Measurements from ENCODE around the gene UBE2E2.

Gene UBE2E2

DNA sequence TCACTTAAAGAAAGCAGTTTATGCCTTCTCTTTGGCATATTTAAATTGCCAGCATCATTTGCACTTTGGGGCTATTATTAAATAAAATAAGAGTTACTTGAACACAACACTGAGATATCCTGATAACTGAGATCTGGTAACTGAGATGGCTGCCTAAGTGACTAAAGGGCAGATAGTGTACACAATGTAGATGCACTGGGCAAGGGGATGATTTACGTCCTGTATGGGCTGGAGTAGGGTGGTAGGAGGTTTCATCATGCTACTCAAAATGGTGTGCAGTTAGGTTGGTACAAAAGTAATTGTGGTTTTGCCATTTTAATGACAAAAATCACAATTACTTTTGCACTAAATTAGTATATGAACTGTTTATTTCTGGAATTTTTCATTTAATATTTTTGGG is 196.1 kb downstream of the UBE2E2 start:
- DNase-seq: no peak

DNA sequence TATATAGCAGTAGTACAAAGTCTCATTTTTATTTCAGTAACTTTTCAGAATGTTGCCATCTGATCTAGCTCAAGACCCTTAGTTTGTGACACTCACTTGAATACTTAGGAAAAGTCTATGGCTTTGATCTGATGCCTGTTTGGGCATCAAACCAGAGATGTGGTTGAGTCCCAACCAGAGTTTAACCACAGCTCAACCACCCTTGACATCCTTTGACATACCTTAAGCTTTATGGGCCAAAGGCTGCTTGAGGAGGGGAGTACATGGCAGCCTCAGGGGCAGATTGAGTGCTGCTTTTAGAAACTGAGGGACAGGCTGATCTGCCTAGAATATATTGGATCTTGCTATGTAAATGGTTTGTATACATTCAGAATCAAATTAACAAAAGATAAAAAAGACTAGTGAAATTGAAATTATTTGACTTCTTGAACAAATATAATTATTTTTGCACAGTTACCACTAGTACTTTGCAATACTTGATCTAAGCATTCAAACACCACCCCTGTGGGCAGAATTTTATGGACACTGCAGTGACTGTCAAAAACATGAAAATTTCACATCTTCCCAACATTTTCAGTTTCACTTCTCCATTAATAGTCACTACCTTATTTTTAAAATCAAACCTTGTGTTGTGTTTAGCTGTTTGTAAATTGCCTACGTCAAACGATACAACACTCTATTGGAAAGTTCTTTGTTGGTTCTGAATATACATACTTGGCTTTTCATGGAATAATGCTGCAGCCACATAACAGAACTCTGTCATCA is 199.8 kb downstream of the UBE2E2 start:
- DNase-seq: no peak

DNA sequence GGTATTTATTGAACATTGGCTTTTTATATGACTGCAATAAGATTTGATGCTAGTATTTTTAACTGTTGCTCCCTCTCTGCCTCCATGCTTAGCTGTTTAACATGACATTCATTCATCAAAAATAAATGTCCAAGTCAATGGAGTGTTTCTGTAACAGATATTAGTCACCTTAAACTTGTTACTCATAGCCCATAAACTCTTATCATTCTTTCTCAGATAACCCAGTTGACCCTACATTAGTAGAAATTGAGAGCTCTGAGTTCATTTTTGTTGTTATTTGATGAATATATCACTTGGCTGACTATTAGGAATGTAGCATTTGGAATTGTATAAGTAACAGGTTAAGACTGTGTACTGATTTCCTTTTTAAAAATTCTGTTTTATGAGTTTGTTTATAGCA is 201.1 kb downstream of the UBE2E2 start:
- no peak for DNase-seq

GRCh38 chr3:23405081-23405480 is 202.0 kb downstream of the UBE2E2 start:
- DNase-seq: no peak

- DNase-seq: no peak
Observed at GRCh38 chr3:23406601-23407000, 203.5 kb downstream of the UBE2E2 start.

GRCh38 chr3:23418026-23418425 is 214.9 kb downstream of the UBE2E2 start:
- DNase-seq: no peak

DNA sequence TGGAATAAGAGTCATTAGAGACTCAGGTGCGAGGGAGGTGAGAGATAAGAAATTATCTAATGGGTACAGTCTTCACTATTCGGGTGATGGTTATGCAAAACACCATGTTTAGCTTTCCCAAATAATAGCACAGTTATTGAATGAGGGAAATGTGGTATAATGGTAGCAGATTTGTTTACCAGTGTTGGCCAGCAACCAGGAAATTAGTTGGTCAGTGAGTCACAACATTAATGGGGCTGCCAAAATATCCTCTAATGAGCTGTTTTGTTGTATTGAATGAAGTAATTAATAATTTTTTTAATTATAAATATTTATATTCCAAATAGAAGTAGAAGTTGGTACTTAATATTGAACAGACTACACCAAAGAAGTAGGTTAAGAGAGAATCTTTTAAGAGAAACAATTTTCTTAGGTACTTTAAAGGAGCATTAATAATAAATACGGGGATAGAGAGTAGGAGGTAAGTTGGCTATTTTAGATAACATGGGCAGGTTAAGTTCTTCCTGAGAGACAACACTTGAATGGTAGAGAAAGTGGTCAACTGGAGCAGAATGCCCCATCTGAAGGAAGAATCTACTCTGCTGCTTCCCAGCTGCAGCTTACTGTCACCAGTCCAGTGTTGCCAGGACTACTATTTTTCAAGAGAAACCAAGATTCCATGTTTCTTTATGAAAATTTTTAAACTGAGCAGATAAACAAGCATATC is 218.8 kb downstream of the UBE2E2 start:
- no peak for DNase-seq

DNA sequence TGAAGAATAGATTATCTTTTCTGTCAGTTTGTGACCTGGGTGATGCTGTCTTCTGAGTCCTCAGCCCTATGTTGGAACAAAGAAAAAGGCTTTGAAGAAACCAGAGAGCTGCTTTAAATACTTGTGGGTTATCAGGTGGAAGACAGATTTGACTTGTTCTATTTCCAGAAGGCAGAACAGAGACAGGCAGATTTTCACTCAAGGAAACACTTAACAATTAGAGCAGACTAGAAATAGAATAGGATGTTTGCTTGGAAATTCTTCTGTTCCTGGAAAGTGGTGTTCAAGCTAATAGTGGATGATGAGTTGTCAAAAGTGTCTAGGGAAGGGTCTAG is 219.4 kb downstream of the UBE2E2 start:
- DNase-seq: no peak

GRCh38 chr3:23425410-23425809 is 222.3 kb downstream of the UBE2E2 start:
- no peak for DNase-seq

DNA sequence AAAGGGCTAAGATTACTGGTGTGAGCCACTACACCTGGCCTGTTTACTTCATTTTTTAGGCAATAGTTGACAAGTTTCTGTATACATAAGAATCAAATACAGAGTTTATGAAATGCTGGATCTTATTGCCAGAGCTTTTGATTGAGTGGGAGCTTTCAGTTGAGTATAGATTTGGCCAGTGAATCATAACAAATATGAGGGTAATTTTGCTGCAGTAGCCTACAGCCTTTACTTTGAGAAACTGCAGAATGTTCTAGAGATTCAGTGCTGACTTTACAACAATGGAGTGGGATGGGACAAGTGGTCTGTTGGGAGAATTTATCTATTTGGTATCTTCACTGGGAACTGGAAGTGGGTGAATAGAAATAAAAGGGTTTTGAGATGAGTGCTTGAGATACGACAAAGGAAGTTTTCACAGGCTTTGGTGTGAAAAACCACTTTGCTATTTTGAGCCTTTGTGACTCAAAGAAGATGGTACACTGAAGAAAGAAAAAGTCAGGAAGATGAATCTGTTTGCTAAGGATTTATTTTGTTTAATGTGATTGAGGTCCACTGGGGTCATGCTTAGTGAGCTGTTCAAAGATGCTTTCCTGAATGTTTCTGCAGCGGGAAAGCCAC is 227.8 kb downstream of the UBE2E2 start:
- DNase-seq: no peak

DNA sequence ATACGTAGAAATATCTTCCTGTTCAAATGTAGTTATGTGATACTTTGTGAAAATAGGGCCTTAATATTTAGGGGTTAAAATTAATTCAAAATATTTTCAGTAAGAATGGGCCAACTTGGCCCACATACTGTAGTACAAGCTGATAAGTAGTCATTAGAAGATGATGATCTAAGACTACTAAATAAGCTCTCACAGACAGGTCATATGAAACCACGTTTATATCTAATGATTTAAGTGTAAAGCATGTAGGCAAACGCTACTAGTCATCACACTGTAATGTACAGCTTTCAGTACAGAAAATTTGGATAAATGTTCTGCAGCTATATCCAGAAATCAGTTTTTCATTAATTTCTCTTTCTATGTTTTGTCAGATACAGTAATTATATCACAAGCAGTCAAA is 228.6 kb downstream of the UBE2E2 start:
- no peak for DNase-seq

DNA sequence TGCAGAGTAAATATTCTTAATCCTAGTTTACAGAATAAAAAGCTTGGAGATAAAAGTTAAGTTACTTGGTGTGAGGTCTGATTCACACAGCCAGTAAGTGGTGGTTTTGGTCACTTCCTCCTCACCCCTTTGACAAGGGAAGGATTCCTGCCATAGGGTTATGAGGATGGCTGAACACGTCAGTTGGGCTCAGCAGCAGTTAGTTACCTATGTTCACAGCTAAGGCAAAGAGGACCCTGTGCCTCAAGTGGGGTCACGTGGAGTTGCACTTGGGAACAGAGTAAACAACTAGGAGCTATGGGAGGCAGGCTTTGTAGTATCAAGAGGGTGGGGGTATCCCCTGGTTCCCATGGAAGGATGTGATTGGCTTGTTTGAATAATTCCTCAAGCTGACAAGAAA is 232.2 kb downstream of the UBE2E2 start:
- DNase-seq: no peak

GRCh38 chr3:23435904-23436303 is 232.8 kb downstream of the UBE2E2 start:
- no peak for DNase-seq

DNA sequence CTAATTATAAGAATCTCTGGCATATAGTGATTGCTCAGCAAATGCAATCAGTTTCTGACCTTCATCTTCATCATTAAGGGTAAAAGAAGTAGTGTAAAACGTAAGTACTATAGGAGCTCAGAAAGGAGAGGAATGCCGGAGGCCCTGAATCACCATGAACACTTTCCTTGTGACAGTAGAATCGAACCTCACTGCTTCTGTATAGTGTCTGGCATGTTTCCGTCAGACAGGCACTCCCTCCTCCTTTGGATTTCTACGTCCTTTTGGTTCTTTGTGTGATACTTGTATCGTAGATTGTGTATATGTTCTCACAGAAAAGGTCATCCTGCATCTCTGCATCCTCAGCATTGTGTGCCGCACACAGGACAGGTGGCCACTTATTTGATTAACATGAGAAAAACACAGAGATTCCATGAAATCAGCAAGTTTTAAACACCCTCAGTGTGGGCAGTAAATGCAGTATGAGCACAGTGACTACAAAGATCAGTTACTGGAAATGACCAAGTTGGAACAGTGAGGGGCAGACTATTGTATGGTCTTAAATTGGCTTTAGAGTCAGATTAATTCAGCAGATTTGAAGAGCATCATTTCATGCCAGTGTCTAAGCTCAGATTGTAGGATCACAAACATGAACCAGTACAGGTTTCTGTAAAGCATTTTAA is 234.5 kb downstream of the UBE2E2 start:
- DNase-seq: no peak

DNA sequence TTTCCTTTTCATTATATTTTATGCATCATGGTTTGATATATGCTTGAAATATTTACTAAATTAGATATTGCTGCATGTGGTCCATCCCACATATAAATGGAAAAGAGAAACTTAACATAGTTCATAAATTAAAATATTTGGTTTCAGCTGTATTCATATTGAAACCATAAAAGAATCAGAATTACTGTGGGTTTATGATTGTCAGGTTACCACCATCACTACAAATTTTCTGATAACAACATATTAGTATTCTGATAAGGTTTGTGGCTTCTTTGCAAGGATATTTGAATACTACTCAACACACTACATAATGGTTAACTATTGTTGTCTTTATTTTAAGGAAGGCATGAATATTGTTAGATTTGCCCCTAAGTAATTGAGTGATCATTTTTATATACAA is 235.5 kb downstream of the UBE2E2 start:
- DNase-seq: no peak

DNA sequence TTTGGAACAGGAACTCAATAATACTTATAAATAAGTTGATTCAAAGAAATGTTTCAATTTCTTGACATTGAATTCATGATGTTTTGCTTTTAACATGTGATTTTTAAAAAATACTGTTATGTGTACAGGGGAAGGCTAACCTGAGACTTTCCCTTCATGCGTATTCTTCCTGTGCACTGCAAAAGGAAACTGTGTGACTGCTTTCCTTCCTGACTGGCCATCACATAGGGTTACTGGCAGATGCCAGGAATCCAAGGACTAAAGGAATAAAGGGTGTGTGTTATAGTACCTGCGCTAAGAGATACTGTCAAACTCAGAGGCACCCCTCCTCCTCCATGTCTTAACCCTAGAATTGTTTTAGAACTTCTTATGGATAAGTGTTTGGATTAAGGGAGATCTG is 236.0 kb downstream of the UBE2E2 start:
- DNase-seq: no peak

GRCh38 chr3:23440416-23441294 is 237.5 kb downstream of the UBE2E2 start:
- no peak for DNase-seq

GRCh38 chr3:23442598-23443383 is 239.7 kb downstream of the UBE2E2 start:
- DNase-seq: peak; percentile 32

DNA sequence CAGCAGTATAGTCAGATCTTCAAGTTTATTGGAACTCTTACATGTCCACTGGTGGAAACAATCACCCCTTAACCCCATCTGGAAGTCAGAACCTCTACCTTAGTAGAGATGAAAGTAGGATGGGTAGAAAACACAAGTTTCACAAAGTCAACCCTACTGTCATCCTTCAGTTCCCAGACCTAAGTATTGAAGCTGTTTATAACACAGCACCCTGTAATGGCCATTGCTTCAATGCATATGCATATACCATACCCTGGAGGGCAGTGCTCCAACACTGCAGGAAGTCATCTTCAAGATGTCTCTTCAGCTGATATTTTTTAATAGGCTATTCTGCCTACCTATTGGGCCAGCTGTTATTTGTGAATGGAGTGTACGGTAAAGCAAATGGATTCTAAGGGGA is 241.3 kb downstream of the UBE2E2 start:
- no peak for DNase-seq

DNA sequence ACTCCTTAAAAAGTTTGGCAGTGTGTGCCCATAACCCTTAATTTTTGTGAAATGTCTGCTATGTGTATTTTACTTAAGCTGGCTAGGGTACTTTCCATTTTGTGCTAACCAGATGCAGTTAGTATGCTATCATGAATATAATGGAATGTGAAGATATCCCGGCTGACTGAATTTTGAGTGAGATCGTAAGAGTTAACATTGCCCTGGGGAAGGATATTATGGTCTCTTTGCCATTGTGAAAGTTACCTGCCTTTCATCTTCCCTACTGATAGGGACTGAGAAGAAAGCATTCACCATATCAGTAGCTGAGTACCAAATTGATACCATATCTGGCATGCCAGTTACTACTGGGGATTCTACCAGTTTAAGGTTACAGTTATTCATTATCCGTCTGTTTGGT is 243.2 kb downstream of the UBE2E2 start:
- no peak for DNase-seq

- DNase-seq: no peak
Observed at GRCh38 chr3:23448998-23449537, 245.9 kb downstream of the UBE2E2 start.

- DNase-seq: no peak
Observed at GRCh38 chr3:23450051-23450450, 246.9 kb downstream of the UBE2E2 start.

Data from CD4-positive, alpha-beta T cell treated with Interleukin-10 for 1 hour (primary cell).